ENCODE measurements around the gene TNFRSF14. TPM values are rescaled to one million over a fixed set of nuclear protein-coding genes. Genes with fewer than 3 reads are reported as not detected.

The TNFRSF14 gene
- total and polyA plus RNA-seq, 9 of the 15 experiments (the other 6 are each of a cell fraction or from before 2014, with no cell fraction given) = 0.11 to 2.3 (median 0.68) TPM; not detected in 2

GRCh38 chr1:2611031-2611501 lies 54.9 kb downstream of the TNFRSF14 start (continued):
- TF ChIP-seq VEZF1 (CRISPR knock-in tag; IDR thresholded peaks at IDR 0.05) = peak; percentile 44; the same call in 1 of the 2 replicates
- 0 out of 2 replicates have a peak, but pooled peaks have one; percentile 12 for TF ChIP-seq ARID4B (CRISPR knock-in tag; IDR thresholded peaks at IDR 0.05)
- TF ChIP-seq POU5F1 (IDR thresholded peaks at IDR 0.05; ENCODE audit: borderline replicate concordance, low read depth, low read length, partially characterized antibody) = no peak
- TF ChIP-seq ZNF589 (CRISPR knock-in tag; IDR thresholded peaks at IDR 0.05; ENCODE audit: low read depth) = no peak
- no peak for TF ChIP-seq RBM25 (IDR thresholded peaks at IDR 0.05; ENCODE audit: low read depth, low read length, severe bottlenecking)
- TF ChIP-seq LARP7 (IDR thresholded peaks at IDR 0.05) = no peak
- TF ChIP-seq TFAP4 (CRISPR knock-in tag; IDR thresholded peaks at IDR 0.05; ENCODE audit: borderline replicate concordance) = peak; percentile 55
- TF ChIP-seq IFI16 (CRISPR knock-in tag; IDR thresholded peaks at IDR 0.05) = no peak
- no peak for TF ChIP-seq CBX2 (IDR thresholded peaks at IDR 0.05; ENCODE audit: insufficient read depth, low read length, poor library complexity, severe bottlenecking)
- TF ChIP-seq ELF4 (CRISPR knock-in tag; IDR thresholded peaks at IDR 0.05) = no peak
- TF ChIP-seq BMI1 (IDR thresholded peaks at IDR 0.05; ENCODE audit: low read length) = no peak
- peak; percentile 22 to 44; a peak in 3 of 4 replicates for TF ChIP-seq NRF1 (conservative IDR thresholded peaks at IDR 0.05 in 1 of 2, IDR thresholded peaks at IDR 0.05 in 1 of 2)
- 0 out of 2 replicates have a peak, but pooled peaks have one; percentile 8 for TF ChIP-seq CREM (IDR thresholded peaks at IDR 0.05; ENCODE audit: low read depth)
